ENCODE data around the gene C9orf78.
A peak's percentile ranks its signal among the peaks of the same experiment; 100 is the strongest.

The C9orf78 gene, protein sequence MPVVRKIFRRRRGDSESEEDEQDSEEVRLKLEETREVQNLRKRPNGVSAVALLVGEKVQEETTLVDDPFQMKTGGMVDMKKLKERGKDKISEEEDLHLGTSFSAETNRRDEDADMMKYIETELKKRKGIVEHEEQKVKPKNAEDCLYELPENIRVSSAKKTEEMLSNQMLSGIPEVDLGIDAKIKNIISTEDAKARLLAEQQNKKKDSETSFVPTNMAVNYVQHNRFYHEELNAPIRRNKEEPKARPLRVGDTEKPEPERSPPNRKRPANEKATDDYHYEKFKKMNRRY

DNA sequence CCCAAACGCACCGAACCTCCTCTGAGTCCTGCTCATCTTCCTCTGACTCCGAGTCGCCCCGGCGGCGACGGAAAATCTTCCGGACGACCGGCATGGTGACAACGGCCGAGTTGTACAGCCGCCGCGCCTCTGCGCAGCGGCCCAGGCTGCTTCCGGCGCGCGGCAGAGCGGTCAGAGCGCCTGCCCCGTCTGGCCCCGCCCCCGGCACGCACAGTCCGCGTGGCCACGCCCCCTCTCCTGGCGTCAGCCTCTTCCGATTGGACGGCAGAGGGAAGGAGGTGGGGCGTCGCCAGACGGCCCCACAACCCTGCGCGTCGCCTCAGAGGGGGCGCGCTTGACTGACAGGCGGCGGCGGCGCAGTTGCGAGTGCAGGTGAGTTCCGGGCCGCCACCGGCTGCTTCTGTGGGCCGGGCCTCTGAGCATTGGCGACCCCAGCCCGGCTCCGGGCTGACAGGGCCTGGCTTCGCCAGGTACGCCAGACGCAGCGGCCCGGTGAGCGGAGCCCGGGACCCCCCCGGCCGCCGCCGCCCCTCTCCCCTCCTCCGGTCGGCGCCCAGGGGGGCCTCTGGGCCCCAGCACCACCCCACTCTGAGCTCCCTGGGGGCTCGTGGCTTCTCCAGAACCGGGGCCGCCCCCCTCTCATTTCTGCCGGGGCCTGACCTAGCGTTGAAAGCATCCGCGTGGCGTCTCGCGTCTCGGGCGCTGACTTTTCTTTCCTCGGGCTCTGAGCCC lies at the start of gene C9orf78, which contains the start of gene USP20:
Gene C9orf78, minus strand, starts transcription at position 148 of the 732 bp plus-strand sequence. Its CDS starts 54 bp downstream, at position 94.
Gene USP20, plus strand, starts transcription at position 331 of the 732 bp plus-strand sequence. CDS start 17,098 bp downstream, outside the sequence.
- peak; percentile 93 for DNase-seq (ENCODE audit: low read depth)

DNA sequence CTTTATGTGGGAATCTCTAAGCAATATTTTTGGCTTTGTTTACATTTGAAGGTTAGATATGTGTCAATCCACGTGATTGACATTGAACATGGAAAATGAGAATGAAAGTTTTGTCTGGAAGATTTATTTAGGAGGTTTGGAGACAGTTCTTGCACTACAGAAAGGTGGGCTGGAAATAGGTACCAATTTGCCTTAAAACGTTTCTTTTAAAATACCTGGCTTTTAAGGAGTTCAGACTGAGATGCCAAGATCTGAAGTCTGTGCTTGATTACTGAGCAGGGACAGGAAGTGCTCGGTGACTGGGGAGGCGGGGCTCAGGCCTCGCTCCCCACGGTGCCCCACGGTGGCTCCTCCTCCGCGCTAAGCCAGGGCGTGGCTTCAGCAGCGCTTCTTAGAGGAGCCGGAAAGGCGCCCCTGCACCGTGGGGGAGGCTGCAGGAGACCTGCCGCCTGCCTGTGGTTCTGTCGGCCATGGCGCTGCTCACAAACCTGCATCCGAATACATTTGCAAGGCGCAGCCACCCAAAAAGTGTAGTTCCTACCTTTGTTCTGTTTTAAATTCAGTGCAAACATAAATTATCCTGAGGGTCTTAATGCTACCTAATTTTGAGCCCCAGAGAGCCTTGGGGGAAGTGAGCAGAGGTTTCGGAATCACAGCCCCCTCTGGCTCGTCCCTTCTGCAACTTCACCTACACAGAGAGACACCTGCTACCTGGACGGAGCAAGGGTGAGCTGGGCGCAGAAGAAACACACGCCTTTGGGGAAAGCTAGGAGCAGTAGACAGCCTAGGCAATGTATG lies 49.3 kb upstream of the C9orf78 start:
- DNase-seq (ENCODE audit: low read depth): peak; percentile 91

DNA sequence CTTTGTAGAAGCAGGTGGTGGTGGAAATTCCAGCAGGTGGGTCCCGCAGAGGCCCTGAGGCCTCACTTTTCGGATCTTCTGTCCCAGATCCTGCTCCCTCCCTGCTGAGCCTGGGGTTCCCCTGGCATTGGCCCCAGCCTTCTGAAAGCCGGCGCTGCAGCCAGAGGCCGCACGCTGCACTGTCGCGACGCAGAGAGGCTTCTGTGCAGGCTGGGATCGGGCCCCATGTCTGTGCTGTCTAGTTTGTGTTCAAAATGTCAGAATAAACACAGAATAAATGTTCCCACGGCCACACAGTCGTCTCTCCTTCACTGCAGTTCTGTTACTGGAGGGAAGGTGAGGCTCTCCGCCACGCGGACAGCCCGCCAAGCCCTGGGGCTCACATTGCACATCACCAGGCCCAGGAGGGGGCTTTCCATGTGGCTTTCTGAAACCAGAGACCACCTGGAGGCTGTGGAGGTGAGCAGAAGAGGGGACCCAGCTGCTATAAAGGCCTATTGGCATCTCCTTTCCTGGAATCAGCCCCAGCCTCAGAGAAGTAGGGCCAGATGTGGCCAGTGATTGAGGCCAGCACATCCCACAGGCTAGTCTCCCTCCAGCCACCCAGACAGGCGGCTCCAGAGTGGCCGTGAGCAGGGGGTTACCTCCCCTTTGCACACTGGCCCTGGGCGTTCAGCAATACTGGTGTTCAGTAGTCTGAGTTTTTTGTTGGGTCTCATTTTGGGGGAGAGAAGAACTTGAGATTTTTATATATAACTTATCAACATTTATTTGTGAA lies 46.7 kb upstream of the C9orf78 start:
- DNase-seq (ENCODE audit: low read depth): no peak

DNA sequence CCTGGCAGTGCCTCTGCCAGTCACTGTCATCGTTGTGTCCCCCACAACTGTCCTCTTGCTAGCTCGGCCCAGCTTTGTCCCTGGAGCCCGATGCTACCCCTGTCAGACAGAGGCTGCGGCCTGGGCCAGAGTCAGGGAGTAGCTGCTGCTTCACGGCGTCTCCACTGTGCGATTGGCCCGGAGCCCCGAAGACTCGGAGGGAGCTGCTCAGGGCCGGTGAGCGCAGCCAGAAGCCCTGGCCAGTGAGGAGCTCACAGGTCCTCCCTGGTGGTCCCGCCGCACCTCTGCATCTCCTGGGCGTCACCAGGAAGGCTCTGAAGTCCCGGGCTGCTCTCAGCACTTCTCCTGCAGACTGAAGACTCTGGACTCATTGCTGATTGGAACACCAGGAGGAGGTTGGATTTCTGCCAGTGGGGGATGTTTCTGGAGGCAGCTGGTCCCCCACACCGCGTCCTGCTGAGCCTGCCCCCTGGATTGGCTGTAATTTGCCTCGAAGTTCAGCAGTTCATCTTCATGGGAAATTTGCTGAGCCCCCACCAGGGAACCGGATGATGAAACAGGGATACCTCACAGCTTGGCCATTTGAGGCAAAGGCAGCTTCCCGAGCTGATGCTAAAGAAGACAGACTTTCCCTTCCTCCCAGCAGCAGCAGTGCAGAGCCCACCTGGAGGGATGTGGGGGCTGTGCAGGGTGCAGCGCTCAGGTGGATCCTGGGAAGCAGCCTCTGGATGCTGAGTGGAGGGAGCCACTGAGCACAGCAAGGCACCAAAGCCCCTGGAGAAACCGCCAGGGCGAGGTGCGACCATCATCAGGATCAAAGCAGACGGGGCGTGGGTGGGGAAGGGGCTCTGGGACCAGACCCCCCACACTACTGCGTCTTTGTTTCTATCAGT lies 45.8 kb upstream of the C9orf78 start:
- no peak for DNase-seq (ENCODE audit: low read depth)

DNA sequence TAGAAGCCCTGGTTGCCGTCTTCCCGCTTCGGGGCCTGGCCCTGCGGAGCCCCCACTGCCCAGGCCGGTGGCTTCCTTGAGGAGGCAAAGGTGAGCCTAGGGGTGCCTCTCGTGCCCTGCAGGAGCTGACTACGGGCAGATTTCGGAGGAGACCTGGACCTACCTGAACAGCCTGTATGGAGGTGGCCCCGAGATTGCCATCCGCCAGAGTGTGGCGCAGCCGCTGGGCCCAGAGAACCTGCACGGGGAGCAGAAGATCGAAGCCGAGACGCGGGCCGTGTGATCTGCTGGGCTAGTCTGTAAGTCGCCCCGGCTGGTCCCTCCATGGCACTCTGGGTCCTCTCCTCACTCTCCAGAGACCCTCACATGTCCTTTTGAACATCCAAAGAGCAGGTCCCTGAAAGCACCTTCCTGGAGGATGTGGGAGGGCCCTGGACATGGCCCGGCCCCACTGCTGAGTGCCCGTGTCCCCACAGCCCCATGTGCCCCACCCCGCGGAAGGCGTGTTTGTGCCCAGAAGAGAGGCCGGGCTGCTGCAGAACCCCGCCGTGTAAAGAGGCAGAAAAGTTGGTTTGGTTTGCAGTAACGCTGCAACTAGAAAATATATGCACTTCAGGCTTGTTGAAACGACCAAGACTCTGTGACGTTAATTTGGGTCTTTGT lies 45.0 kb upstream of the C9orf78 start:
- no peak for DNase-seq (ENCODE audit: low read depth)

DNA sequence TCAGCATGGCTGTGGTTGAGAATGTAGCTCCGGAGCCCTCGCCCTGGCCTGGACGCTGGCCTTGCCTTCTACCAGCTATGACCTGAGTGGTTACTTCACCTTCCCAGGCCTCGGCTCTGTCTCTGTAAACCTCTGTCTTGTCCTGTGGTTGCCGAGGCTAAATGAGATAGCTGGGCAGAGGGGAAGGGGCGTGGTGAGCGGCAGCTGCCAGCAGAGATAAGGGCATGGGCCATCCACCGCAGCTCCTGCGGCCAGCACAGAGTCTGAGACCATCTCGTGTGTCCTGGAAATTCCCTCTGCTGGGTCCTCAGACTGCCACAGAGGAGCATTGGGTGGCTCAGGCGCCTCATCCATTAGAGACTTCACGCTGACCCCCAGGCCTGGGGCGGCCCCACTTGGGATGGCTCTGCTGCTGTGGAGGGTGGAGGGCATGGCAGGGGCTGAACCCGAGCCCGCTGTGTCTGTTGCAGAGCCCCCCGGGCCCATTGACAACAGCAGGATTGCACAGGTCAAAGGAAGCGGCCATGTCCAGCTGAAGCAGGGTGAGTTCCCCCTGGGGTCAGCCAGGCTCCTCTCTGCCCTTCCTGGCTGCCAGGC lies 44.1 kb upstream of the C9orf78 start:
- DNase-seq (ENCODE audit: low read depth): no peak

DNA sequence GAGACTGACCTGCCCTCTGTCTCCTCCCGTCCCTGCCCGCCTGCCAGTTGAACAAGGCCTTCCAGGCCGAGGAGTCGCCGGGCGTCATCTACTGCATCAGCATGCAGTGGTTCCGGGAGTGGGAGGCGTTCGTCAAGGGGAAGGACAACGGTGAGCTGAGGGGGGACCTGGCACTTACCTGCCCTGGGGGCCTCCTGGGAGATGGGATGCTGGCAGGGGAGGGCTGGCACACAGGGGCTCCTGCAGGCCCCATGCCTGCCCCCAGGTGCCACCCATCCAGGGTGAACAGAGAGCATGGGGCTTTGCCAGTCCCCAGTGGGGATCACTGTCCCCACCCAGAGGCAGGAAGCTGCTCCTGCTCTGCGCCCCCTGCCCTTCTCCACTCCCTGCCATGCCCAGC lies 43.2 kb upstream of the C9orf78 start:
- no peak for DNase-seq (ENCODE audit: low read depth)

DNA sequence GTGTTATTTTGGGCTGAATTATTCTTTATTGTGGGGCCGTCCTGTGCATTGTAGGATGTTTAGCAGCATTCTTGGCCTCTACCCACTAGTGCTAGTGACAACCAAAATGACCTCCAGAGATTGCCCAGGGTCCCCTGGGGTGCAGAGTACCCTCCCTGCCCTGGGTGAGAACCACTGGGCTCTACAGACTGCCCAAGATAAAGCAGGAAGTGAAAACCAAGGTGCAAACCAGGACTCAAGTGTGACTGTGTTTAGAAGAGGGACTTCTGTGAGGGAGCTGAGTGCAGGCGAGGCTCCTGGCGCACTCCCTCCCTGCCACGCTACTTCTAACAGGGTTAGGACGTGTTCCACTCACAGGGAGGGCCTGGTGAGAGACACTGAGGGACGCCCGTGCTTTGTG lies 41.7 kb upstream of the C9orf78 start:
- DNase-seq (ENCODE audit: low read depth): no peak

DNA sequence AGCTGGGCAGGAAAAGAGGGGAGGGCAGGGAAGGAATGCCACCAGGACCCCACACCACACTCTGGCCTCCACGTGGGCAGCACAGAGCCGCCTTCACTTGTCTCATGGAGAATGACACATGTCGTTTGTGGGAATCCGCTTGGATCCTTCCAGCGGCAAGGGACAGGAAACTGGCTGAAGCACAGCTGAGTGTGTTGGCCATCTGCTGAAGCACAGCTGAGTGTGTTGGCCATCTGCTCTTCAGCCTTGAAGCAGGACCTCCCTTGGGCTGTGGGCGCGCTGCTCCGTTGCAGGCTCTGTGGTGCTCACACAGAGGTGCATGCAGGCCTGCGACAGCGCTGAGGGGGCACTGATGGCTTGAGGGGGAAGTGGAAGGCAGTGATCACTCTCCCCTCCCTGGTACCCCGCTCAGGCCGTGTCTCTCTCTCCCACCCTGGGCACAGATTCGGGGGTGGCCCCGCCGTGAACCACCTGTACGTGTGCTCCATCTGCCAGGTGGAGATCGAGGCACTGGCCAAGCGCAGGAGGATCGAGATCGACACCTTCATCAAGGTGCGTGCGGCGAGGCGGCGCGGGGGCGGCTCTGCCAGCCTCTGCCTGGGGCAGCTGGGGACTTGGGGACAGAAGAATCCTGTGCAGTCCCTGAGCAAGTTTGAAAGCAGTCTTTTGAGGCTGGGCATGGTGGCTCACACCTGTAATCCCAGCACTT lies 40.8 kb upstream of the C9orf78 start:
- DNase-seq (ENCODE audit: low read depth): no peak

DNA sequence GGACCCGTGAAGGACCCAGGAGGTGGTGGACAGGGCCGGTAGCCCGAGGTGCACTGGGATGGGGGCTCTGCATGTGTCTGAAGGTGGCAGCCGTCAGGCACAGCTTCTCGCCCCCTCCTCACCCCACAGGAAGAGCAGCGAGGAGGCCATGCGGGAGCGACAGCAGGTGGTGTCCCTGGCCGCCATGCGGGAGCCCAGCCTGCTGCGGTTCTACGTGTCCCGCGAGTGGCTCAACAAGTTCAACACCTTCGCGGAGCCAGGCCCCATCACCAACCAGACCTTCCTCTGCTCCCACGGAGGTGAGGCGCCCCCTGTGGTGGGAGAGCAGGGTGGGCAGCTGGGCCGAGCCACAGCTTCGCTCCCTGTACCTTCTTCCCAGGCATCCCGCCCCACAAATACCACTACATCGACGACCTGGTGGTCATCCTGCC lies 40.1 kb upstream of the C9orf78 start:
- no peak for DNase-seq (ENCODE audit: low read depth)

DNA sequence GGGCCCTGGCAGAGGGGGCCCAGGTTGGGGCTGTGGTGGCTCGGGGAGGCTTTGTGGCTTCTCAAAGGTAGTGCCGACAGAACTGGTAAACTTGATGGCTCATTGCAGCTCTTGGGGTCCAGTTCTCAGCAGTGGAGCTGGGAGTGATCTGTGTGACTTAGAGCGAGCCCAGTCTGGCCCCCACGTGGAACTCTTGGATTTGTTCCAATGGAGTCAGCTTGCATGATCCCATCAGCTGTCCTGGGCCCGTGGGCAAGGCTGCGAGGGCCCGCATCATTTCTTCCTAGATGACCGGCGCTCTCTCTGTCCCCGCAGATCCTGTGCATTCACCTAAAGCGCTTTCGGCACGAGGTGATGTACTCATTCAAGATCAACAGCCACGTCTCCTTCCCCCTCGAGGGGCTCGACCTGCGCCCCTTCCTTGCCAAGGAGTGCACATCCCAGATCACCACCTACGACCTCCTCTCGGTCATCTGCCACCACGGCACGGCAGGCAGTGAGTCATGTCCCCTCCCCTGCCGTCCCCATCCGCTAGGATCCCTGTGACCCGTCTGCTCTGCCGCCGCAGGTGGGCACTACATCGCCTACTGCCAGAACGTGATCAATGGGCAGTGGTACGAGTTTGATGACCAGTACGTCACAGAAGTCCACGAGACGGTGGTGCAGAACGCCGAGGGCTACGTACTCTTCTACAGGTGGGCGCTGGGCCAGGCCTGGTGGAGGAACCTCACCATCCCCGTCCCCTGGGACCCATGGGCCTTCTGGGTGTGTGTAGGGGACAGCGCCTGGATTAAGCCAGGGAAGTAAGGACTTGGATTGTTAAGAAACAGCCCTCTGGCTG lies 39.4 kb upstream of the C9orf78 start:
- DNase-seq (ENCODE audit: low read depth): no peak

DNA sequence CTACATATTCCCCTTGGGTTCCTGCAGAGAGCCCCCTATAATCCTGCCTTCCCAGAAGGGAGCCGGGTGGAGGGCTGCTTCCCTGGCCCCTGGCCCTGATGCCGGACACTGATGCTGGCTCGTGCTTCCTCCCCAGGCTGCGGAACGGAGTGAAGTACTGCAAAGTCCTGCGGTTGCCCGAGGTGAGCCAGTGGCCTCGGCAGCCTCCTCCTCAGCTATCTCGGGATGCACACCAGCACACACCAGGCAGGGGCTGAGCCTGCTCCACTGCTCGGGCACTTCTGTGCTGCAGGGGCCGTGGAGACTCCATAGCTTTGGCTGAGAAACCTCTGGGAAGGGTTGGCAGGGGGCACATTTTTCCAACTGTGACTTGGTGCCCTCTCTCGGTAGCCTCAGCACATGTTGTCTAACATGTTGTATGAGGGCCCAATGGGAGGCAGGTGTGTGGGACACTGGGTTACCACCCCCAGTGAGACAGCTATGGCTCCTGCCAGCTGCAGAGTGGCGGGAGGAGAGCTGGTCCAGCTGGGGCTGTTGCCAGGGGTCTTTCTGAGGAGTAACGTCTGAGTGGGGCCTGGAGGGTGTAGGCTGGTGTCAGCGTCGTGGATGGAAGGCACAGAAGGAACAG lies 38.6 kb upstream of the C9orf78 start:
- no peak for DNase-seq (ENCODE audit: low read depth)

DNA sequence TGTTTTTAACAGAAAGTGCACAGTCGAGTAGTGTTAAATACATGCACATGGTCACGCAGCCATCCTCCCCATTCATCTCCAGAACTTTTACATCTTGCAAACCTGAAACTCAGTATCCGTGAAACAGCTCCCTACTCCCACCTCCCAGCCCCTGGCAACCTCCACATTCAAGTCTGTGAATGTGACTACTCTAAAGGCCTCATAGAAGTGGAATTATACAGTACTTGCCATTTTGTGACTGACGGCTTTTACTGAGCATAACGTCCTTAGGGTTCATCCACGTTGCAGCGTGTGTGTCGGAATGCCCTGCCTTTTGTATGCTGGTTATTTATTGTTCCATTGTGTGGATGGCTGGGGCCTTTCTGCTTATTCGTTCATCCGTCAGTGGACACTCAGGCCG lies 36.0 kb upstream of the C9orf78 start:
- no peak for DNase-seq (ENCODE audit: low read depth)

DNA sequence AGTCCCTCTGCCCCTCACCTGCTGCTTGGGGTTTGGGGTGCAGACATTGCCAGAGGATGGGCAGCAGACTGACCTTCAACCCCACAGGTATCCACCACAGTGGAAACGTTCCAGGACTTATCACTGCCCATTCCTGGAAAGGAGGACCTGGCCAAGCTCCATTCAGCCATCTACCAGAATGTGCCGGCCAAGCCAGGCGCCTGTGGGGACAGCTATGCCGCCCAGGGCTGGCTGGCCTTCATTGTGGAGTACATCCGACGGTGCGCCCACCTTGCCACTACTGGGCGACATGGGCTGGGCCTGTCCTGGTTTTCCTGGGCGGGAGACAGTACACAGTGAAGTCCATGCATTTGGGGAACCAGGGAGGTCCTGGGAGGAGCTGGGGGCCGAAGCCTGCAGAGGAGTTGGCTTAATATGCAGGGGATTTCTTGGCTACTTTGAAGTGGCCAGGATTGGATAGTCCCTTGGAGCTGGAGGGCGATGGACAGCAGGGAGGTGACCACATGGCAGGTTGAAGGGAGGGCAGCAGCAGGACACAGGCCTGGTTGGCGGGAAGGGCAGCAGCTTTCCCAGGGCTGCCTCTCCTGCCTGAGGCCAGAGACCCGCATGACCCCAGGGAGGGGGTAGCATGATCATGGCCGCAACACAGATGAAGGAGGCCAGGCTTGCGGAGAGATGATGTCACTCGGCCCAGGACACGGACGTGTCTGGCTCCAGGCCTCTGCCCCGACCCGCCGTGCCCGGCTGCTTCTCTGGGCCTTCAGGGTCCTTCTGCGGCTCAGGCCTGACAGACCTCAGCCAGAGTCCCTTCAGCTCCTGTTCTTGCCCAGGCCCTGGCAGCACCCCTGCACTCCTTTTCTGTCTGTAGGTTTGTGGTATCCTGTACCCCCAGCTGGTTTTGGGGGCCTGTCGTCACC lies 34.8 kb upstream of the C9orf78 start:
- no peak for DNase-seq (ENCODE audit: low read depth)

DNA sequence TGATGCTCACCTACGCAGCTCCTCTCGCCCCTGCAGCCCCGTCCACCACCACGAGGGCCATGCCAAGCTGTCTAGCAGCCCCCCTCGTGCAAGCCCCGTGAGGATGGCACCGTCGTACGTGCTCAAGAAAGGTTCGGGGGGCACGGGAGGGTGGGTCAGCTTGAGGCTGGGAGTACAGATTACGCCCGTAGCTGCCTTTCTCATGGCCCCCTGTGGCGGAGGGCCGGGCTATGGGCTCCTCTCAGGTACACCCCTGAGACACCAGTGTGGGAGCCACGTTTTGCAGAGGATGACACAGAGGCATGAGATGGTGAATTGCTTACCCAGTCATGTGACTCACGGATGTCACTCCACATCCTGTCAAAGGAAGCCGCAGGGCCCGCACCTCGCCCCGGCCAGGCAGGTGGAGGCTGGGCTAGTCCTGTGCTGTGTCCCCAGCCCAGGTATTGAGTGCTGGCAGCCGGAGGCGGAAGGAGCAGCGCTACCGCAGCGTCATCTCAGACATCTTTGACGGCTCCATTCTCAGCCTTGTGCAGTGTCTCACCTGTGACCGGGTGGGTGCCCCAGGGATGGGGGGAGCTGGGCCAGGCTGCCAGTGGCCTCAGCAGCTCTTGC lies 33.9 kb upstream of the C9orf78 start:
- DNase-seq (ENCODE audit: low read depth): peak; percentile 81
